GM18519 (cell line): ENCODE measurements around the gene SREBF1.

Experiments used
- ATAC-seq: cut with Tn5 transposase; IDR thresholded peaks from one replicate; pipeline ENCODE4 v1.9.1; 2021; ENCODE audit warnings: mild to moderate bottlenecking, moderate library complexity; ENCODE audit not compliant: unreplicated experiment, low FRiP score

Gene SREBF1

DNA sequence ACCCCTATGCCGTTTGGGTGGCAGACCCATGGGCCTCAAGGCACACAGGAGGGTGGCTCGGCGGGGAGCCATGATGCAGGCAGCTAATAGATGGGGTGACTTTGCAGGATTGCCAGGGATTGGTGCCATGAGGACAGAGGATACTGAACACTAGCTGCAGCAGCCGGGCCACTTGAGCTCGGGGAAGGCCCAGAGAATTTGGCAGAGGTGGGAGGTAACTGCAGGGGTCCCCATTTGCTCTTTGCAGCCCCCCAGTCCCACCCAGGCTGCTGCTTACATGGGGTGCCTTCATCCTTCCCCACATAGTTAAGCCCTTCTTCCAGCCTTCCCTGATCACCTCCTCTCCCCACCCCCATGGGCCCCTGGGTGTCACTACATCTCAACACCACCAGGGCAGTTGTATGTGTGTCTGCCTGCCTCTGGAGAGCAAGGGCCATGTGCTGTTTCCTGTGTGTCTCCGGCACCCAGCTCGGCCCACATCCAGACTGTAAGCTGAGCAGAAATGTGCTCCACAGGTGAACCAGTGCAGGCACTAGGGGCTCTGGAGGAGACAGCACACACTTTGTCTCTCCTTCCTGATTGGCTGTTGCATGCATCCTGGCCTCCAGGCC lies 52.0 kb downstream of the SREBF1 start:
- no peak for ATAC-seq

DNA sequence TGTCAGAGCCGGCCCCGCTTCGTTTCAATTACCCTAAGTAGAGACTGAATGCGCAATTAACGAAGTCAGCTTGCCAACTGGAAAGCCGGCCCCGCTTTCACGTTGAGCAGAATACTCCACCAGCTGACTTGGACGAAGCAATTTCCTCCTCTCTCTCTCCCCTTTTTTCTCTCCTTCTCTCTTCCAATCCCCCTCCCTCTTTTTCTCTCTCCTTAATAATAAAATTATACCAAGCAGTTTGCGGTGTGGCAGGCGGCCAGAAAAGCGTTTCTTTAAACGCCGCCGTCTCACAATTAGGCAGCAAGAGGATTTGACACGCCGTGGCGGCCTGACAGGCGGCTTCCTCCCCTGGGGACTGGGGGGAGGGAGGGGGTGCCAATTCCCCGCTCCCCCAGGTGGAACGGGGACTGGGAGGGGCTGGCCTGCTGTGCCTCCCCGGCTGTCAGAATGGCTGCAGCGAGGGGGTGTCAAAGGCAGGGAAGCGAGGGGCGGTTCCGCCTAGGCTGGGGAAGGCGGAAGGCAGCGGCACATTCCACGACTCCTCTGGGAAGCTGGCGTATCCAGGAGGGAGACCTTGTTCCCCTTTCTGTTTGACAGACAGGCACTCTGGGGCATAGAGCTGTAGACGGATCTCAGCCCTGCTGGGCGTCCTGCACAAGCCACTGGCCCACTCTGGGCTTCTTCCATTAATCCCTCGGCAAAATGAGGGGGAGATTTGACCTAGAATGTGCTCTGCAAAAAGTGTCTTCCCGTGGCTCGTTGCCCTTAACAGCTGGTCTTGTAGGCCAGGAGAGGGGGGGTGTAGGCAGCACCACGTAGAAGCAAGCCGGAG lies 52.7 kb downstream of the SREBF1 start:
- no peak for ATAC-seq

DNA sequence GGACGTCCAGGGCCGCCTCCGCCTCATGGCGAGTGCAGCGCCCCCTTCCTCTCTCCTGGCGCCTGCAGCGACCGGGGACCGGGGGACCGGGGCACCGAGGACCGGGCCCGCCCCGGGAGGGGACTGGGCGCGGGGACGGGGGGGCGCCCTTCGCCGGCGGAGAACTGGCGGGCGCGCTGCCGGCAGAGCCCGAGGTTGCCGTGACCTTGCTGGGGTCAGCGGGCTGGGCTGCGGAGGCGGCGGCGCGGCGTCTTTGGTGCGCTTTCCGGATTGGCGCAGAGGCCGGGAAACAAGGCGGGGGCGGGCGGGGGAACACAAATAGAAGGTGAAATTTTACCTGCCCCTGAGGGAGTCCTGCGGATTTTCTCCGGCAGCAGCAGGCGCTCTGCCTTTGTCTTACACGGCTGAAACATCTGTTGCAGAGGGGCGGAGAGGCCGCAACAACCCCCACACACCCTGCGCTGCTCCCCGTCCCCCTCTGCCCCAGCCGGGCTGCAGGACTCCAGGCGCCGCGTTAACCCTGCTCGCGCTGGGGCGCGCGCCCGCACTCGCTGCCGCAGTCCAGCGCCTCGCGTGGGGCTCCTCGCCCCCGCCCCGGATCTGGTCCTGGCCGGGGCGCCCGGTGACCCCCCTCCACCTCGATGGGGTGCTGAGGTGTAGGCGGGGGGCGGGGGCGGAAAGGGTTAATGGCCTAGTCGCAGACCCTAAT lies 53.5 kb downstream of the SREBF1 start:
- ATAC-seq: no peak

DNA sequence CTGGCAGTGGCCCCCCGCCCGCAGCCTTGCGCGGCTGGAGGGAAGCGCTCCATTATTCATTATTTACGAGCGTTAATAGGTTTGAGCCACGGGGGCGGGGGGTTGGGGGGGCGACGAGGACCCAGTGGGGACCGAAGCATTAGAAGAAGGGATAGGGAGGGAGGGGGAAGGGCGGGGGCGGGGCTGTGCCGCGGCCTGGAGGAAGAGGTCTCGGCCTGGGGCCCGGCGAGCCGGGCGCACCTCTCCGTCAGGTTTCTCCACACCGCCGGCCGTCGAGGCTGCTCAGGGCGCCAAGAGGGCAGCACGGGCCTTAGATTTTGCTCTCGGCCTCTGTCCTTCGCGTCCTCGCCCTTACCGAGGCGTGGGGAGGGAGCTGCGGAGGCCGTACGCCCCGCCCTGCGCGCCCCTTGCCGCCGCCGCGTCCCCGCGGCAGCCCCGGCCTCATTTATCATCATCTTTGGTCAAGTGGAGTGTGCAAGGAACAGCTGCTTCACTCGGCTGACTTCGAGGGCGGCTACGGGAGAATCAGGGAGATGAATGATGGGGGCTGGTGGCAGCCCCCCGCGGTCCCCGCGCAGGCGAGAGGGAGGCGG lies 54.2 kb downstream of the SREBF1 start:
- no peak for ATAC-seq

DNA sequence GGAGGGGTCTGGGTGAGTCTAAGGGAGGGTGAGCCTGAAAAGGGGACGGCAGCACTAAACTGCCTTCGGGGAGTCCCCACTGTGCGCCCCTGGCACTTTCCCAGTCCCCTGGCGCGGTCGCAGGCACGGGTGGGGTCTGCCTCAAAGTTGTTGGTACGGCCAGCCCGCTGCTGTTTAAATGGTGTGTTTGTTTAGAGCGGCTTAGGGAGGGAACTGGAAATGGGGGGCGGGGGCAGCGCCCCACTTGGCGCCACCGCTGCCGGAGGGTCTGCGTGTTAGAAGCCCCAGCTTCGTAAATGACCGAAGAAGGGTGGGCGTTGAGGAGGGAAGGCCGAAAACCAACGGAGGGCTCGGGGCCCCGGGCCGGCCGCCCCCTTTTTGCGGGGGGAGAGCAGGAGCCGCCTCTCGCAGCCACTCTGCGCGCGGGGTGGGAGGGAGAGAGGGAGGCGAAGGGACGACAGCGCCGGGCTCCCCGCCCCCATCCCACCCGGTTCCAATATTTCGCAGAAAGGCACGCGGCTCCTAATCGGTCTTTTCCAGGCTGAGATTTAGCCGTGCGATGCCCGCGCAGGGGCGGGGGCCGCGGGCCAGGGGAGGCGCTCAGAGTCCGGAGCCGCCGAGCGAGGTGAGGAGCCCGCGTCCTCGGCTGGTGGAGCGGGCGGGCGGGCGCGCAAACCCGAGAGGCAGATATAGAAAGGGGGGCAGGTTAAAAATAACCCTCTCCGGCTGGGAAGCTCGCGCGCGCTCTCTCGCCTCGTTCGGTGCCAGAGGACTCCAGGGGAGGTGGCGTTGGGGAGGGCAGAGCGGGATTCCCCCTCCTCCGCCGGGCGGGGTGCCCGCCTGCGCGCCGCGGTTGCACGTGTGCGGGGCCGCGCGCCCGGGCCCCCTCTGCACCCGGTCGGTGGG lies 54.9 kb downstream of the SREBF1 start:
- no peak for ATAC-seq

DNA sequence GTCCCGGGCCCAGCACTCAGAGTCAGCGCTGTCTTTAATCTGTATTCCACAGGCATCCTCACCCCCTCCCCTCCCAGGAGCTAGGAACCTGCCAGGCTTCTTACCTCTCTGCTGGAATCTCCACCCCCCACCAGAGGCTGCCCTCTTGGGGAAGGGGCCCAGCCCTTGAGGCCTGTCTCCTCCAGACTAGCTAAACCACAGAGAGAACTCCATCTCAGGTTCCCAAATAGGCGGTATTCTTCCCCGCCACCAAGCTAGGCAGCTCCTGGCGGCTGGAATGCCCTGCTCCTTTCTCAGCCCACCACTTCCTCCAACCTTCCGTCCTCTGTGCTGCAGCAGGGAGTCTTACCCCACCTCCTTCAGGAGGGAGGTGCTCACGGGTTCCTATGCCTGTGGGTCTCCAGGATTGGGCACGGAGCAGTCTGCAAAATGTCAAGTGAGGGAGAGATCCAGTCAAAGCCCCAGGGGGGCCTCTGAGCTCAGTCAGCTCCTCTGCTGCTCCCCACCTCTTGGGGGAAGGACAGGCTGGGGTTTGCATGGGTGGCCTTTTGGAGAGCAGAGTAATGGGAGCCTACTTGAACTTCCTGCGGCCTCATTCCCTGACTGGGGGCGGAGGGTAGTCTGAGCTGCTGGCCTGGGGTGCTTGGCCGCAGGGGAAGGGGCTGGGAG lies 55.7 kb downstream of the SREBF1 start:
- ATAC-seq: no peak

DNA sequence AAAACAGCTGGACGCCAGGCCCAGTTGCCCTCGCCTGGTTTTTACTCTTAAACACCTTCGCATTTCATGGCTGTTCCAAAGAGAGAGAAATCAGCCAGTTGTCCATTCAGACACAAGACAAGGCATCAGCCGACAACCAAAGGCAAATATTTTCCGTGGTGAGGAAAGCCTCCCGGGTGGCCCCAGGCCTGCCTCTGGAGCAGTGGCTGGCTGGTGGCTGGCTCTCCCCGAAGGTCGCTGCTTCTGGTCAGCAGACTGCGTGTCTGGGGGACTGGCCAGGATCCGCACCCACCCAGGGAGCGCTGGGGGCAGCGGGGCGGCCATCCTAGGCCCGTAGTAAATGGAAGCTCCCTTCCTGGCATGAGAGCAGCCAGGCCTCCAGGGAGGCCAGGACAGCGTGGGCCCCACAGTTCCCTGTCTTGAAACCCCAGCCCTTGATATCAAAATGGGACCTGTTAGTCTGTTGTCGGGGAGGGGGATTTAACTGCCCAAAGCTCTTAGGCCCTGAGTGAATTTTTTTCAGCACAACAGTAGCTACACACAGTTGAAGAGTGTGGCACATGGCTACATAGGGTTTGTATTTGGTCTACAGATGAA lies 57.7 kb downstream of the SREBF1 start:
- no peak for ATAC-seq

DNA sequence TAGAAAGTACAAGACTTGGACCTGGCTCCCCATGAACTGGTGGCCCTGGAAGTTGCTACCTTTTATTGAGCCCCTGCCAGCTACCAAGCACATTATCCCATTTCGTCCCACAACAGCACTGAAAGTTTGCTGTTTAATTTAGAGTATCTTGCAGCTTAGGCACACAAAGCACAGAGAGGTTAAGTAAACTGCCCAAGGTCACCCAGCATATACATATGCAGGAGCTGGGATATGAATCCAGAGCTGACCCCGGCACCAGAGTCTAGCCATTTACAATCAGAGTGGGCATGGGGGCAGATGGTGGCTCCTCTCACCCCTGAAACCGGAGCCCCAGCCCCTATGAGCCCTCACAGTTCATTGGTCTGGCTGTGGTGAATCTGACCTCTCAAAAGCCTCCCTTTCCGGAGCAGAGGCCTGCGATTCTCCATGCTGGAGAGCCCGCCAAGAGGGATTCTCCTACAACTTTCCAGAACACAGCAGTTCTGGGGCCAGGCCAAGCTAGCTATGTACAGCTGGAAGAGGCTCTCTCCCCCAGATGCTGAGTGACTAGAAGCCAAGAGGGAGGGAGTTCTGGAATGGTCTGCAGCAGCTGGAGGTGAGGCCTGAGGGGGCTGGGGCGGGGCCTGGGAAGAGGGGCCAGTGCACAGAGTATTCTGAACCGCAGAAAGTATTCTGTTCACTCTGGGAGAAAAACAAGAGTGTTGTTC lies 58.3 kb downstream of the SREBF1 start:
- no peak for ATAC-seq

DNA sequence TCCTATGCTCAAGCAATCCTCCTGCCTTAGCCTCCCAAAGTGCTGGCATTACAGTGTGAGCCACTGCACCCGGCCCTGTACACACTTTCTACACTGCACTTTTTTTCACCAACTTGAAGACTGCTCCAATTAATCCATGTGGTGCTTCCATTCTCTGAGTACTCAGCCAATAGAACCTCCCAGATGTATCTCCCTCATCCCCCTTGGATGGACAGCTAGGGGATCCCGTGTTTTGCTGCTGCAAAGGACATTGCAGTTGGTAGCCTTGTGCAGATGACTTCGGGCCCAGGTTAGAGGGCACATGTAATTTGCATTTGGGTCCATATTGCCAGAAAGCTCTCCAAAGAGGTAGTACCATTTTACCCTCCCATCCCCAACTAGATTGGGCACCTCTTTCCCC lies 59.9 kb downstream of the SREBF1 start:
- no peak for ATAC-seq

DNA sequence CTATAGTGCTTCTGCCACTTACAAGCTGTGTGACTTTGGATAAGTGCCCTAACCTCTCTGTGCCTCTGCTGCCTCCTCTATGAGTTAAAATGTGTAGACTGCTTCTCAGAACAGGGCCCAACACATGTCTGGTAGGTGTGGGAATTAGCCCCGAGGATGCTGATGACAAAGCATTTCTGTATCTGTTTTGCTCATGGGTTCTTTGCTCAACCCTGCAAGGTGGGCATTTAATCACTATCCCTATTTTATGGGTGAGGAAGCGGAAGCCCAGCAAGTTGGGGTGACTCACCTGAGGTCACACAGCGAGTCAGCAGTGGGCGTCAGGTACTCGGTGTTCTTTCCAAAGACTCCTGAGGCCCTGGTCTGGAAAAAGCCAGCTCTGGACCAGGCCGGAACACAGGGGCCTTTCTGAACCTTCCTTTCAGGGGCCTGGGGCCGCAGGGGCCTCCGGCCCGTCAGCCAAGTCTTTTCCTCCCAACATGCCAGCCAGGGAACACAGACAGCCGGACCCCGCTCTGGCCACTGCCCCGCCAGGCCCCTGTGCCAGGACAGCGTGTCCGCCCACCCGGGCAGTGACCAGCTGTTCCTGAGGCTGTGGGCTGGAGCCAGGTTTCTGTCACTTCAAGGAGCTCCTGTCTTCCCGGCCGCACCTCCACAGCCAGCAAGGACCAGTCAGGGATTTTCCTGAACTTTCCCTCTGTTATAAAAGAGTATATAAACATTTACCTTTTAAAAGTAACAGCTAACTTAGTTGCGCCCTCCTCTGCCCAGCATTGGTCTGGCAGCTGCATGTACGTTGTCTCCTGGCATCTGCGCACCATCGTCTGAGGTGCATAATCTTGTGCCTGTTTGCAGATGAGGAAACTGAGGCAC lies 62.5 kb downstream of the SREBF1 start:
- no peak for ATAC-seq

DNA sequence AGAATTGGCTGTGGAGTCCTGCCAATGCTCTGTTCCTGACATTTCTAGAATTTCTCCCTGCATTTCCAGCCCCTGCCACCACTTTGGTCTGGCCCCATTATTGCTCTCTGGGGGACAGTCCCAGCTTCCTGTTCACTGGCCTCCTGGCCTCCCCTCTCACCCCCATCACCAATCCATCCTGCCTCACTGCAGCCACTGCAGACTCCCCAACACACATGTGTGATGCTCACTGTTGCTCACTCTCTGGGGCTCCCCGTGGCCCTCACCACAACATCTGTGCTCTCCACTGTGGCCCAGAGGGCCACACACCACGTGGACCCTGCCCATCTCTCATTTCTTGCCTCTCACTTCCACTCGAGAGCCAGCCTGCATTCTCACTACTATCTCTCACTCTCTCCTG lies 64.6 kb downstream of the SREBF1 start:
- no peak for ATAC-seq

DNA sequence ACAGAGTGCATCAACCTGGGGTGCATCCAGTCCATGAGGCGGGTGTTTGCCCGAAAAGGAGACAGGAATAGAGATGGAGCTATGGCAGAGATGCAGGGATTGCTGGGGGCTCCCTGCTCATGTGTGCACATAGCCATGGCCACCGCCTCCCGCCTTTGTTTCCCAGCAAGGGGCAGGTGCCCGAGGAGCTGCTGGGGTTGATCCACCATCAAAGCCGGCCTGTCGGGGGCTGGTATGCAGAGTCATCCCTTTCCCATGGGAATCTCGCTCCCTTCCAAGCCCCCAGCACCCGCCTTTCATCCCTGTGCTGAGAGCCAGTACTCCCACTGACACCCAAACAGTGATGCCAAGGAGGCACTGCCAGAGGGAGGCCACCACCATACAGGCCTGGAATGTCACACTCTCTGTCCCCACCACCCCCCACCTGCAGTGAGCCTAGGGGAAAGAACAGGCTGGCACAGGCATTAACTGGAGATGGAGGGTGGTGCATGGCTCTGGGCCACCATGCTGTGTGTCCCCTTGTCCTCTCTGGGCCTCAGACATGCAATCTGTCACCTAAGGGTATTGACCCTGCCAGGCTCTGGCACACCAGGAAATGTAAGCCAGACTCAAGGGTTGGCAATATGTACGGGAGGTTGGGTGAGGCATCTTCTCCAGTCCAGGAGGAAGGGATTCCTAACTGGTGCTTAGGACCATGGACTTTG lies 65.1 kb downstream of the SREBF1 start:
- ATAC-seq: no peak

DNA sequence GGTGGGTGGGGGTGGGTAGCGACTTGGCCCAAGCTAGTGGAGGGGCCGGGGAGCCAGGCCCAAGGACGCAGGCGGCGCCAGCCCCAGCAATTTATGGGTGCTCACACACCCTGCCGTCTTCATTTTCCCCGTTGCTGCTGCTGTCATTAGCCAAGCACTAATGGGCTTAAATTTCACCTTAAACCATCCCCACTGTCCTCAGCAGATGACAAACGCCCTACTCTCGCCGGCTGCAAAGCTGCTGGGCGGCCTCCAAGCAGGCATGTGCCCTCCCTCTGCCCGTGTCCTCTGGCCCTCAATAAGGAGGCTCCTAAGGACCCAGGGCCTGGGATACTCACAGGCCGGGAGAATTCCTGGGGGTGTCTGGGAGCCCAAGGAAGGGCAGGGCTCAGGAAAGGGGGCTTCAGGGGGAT lies 66.1 kb downstream of the SREBF1 start:
- ATAC-seq: no peak

DNA sequence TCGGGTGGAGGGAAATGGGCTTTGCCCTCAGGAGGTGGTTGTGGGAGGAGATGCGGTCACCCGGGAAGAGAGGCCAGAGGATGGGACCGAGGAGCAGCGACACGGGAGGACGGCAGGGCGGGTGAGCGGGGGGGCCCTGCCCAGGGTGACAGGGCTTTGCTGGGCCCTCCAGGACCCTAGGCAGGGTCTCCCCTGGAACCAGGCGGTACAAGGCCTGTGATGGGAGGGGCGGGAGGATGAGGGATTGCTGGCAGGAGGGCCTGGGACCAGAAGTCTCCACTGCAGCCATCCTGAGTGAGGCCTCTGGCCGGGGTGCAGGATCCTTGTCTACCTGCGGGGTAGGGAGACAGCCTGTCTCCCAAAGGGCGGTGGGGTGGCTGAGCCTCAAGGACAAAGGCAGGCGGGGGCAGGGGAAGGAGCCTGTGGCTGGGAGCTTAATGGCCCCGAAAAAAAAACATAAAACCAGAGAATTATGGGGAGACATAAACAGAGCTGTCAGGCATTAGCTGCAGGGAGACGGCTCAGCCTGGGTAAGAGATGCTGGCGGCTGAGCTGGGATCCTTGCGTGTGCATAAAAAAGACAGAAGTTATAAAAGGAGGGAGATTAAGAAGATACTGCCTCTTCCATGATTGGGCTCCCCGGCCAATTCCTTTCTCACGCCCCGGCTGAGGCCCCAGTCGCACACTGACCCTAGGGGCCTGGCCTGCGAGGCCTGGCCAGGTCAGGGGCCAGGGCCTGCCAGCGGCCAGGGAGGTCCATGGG lies 66.7 kb downstream of the SREBF1 start:
- no peak for ATAC-seq

DNA sequence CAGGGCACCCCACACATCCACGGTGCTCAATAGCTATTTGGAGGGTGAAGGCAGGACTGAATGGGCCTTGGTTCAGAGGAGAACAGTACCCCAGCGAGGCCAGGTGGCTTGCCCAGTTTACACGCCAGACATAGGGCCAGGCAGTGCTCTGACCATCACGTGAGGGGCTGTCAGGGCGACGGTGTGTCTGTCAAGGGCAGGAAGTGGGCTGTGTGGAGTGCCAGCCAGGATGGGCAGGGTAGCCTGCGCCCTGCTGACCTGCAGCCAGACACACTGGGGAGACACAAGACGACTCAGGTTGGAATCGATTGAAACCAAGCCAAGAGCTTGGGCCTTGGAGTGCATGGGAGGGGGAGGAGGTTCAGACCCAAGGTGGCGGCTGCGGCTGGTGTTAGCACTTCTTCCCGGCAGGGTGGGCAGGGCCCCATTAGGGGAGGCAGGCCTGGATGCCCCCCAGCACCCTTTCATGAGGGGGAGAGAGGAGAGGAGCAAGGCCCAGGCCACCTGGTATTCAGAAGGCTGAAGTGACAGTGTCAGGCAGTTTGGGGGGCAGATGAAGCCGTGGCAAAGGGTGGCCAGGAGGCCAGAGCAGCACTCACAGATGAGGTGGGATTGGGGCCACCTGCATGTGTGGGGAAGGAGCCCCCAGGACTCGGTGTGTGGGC lies 68.2 kb downstream of the SREBF1 start:
- no peak for ATAC-seq

DNA sequence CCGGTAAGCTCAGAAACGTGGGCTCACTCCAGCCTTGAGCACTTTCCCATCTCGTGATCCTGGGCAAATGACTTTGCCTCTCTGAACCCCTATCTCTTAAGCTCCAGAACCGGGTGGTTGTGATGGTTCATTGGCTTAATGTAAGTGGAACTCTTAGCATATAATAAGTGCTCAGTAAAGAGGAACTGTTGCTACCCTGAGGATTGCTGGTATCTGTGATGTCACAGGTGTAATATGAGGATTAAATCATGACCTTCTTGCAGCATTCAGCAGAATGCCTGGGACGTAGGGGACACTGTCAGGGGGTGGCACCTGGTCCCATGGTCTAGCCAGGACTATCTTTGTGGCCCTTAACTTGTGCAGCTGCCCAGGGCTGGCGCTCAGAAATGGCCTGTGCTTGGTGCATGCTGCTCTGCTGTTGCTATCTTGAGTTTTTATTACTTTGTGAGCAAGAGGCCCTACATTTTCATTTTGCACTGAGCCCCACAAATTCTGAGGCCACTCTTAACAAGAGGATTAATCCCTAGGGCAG lies 68.8 kb downstream of the SREBF1 start:
- no peak for ATAC-seq
